Testis (tissue), 3 donors: ENCODE measurements around the gene ANXA2. TPM values are rescaled to one million over a fixed set of nuclear protein-coding genes. Genes with fewer than 3 reads are reported as not detected.

Source experiments
- DNase-seq: peaks from one replicate; pipeline ENCODE4 v3.0.0-alpha.2; 2019
- H3K27ac ChIP-seq, 2 donors: fragments of 200-600 bp; sonication (generic); one replicate each; pipeline ENCODE4 v1.5.1; 2019
- H3K27me3 ChIP-seq: fragments of 200-600 bp; sonication (generic); one replicate; pipeline ENCODE4 v1.5.1; 2019
- H3K36me3 ChIP-seq: fragments of 200-600 bp; sonication (generic); one replicate; pipeline ENCODE4 v1.5.1; 2017; ENCODE audit warnings: low read depth; ENCODE audit errors: missing control alignments
- H3K4me1 ChIP-seq: fragments of 200-600 bp; sonication (generic); one replicate; pipeline ENCODE4 v1.5.1; 2019
- H3K4me3 ChIP-seq, 2 donors: fragments of 200-600 bp; sonication (generic); one replicate each; pipeline ENCODE4 v1.5.1; 2017 to 2019
- H3K9me3 ChIP-seq: fragments of 200-600 bp; sonication (generic); one replicate; pipeline ENCODE4 v1.5.1; 2017
- CTCF ChIP-seq, 3 experiments: fragments of 450-650 bp in 2 of 3; fragments of 200-600 bp in 1 of 3; sonication (generic) in 1 of 3; IDR thresholded peaks; one replicate each; pipeline ENCODE4 v1.5.1; 2016 to 2019; ENCODE audit warnings: antibody characterized with exemption in 3 of 3, mild to moderate bottlenecking in 2 of 3, moderate library complexity in 1 of 3
- POLR2A ChIP-seq: fragments of 450-650 bp; IDR thresholded peaks from one replicate; pipeline ENCODE4 v1.6.1; 2017; ENCODE audit warnings: antibody characterized with exemption, mild to moderate bottlenecking, moderate library complexity
- WGBS, 2 donors: methylation state at CpG; one replicate each; pipeline ENCODE4 v1.1.5; 2018; 5-methylcytosine and 5-hydroxymethylcytosine counted together
- intact Hi-C: fragments of 100-400 bp; cut with DNase I; formaldehyde crosslinking; loops from one replicate; pipeline ENCODE4 v1.15.1; 2023; ENCODE audit warnings: low total_unique reads
- polyA plus RNA-seq: library from polyadenylated mRNA; stranded (reverse); fragments of 350-450 nt; fragmentation: Illumina TruSeq; extraction: RNeasy Lipid Tissue Mini Kit (QIAGEN cat#74804); gene quantifications from one replicate; pipeline ENCODE4 v1.2.3, GENCODE V29; 2014; ENCODE audit warnings: low read depth, low replicate concordance; ENCODE audit not compliant: insufficient read depth
- total RNA-seq, 2 donors: library from RNA; depleted of rRNA; stranded (reverse); fragments of >200 nt; gene quantifications; one replicate each; pipeline ENCODE4 v1.2.3, GENCODE V29; 2016

ANXA2 gene
- total and polyA plus RNA-seq, 3 donors from 2014 or later, result 199 to 388 (median 226) TPM

GRCh38 chr15:60394689-60395097 lies 3.1 kb downstream of the ANXA2 start:
- TF ChIP-seq CTCF (IDR thresholded peaks at IDR 0.05), result no peak
- no peak for TF ChIP-seq POLR2A
- peak overlapping the region; percentile 18 to 76 for H3K27ac ChIP-seq
- H3K4me1 ChIP-seq, result peaks cover 48% of the 10 kb centered on the region
- no peak overlapping the region for H3K4me3 ChIP-seq
- no peaks in the 10 kb centered on the region for H3K9me3 ChIP-seq
- DNase-seq, result no peak
- H3K36me3 ChIP-seq, result no peaks in the 10 kb centered on the region
- H3K27me3 ChIP-seq, result no peaks in the 10 kb centered on the region
- intact Hi-C loops, result no loop called here
- 37 to 61% methylated on average over 1 of the region's 1 CpG for WGBS, 2 donors

- Histone ChIP-seq H3K27me3 (no peaks in the 10 kb centered on the region), H3K27ac (peak overlapping the region; percentile 64 to 76), H3K4me3 (no peak overlapping the region), H3K36me3 (no peaks in the 10 kb centered on the region), H3K9me3 (no peaks in the 10 kb centered on the region), H3K4me1 (peaks cover 48% of the 10 kb centered on the region)
- peak; percentile 71 for DNase-seq
- intact Hi-C loops, result no loop called here
- 49 to 52% methylated on average over 9 of the region's 9 CpGs for WGBS, 2 donors
- no peak for TF ChIP-seq POLR2A
- TF ChIP-seq CTCF (IDR thresholded peaks at IDR 0.05), result no peak
Measured at GRCh38 chr15:60392986-60393790, 4.6 kb downstream of the ANXA2 start.

GRCh38 chr15:60392601-60392985 lies 5.2 kb downstream of the ANXA2 start:
- Histone ChIP-seq H3K27me3 (no peaks in the 10 kb centered on the region), H3K4me3 (no peak overlapping the region), H3K4me1 (peaks cover 48% of the 10 kb centered on the region), H3K36me3 (no peaks in the 10 kb centered on the region), H3K9me3 (no peaks in the 10 kb centered on the region), H3K27ac (peak overlapping the region; percentile 64 to 76)
- intact Hi-C loops, result no loop called here
- DNase-seq, result no peak
- TF ChIP-seq CTCF (IDR thresholded peaks at IDR 0.05) (no peak), POLR2A (no peak)
- WGBS, 2 donors, result 19 to 25% methylated on average over 3 of the region's 3 CpGs

- DNase-seq, result no peak
- Histone ChIP-seq H3K9me3 (no peaks in the 10 kb centered on the region), H3K27me3 (no peaks in the 10 kb centered on the region), H3K27ac (peak overlapping the region in 1 of 2 donors; percentile 76), H3K4me3 (no peak overlapping the region), H3K4me1 (peaks cover 48% of the 10 kb centered on the region), H3K36me3 (no peaks in the 10 kb centered on the region)
- TF ChIP-seq CTCF (IDR thresholded peaks at IDR 0.05) (no peak), POLR2A (no peak)
- intact Hi-C loops, result no loop called here
- WGBS, 2 donors, result 17 to 39% methylated on average over 4 of the region's 4 CpGs
Measured at GRCh38 chr15:60391722-60392315, 6.0 kb downstream of the ANXA2 start.
